Mesenteric fat pad (tissue), 1 donor: ENCODE measurements around the gene RTN4RL1. TPM values are rescaled to one million over a fixed set of nuclear protein-coding genes. Genes with fewer than 3 reads are reported as not detected.
"Not testable (repeated sequence)": the region's sequence is repeated elsewhere in the genome, so short reads cannot be mapped to it uniquely, and the experiment has no call there.

Experiments
- DNase-seq: peaks from one replicate; pipeline ENCODE4 v3.0.0-alpha.2; 2020; ENCODE audit warnings: low spot score
- microRNA-seq: library from miRNA; unstranded; fragments of <30 nt; microRNA quantifications from one replicate; pipeline ENCODE4 v1.2.0, GENCODE V29; 2020; ENCODE audit warnings: borderline number of aligned reads
- total RNA-seq: library from RNA; stranded (reverse); fragmentation: NEBNext Ultra II Directional; extraction: Animal tissue kit (Norgen Biotek cat#: 25700); gene quantifications from one replicate; pipeline ENCODE4 v1.2.1, GENCODE V29; 2021
- donor health status: DM: yes; HTN: yes; CAD: no.

RTN4RL1 gene
- total RNA-seq, 1 donor from 2014 or later: 11.2 TPM

DNA sequence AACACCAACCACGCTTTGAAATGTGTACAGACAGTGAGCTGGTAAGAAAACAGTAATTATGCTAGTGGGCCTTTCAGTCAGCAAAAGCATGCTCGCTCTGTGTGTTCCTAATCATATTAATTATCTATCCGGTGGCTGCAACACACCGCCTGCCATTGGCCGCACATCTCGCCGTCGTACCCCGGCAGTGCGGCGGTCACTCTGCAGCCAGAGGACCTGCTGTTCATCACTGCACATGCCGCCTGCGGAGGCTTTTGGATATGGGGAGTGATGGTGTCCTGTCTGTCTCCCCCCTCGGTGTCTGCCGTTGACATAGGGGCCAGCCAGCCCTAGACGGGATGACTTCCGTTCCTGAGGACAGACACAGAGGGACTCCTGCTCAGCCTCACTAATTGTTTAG, 126.8 kb downstream of the RTN4RL1 start:
- no peak for DNase-seq

DNA sequence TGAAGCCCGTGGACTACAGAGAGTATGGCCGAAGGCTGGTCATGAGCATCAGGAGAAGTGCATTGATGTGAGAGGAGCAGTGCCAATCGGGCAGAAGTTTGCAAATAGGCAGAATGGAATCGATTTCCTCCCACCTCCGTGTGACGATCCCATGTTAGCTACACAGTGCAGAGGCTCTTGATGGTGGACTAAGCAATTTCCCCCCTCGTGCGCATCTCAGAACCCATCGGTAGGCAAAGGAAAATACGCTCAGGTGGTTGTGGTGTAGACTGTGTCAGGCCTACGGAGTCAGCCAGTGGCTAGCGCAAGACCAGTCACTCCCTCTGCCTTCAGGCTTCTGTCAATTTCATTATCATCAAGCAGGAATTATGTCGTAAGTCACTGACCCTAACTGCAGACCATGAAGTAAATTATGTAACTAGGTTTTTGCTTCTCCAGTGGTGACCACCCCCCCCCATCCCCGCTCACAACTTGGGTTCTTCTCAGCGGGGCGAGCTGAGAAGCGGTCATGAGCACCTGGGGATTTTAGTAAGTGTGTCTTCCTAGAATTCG, 128.0 kb downstream of the RTN4RL1 start:
- DNase-seq: no peak

DNA sequence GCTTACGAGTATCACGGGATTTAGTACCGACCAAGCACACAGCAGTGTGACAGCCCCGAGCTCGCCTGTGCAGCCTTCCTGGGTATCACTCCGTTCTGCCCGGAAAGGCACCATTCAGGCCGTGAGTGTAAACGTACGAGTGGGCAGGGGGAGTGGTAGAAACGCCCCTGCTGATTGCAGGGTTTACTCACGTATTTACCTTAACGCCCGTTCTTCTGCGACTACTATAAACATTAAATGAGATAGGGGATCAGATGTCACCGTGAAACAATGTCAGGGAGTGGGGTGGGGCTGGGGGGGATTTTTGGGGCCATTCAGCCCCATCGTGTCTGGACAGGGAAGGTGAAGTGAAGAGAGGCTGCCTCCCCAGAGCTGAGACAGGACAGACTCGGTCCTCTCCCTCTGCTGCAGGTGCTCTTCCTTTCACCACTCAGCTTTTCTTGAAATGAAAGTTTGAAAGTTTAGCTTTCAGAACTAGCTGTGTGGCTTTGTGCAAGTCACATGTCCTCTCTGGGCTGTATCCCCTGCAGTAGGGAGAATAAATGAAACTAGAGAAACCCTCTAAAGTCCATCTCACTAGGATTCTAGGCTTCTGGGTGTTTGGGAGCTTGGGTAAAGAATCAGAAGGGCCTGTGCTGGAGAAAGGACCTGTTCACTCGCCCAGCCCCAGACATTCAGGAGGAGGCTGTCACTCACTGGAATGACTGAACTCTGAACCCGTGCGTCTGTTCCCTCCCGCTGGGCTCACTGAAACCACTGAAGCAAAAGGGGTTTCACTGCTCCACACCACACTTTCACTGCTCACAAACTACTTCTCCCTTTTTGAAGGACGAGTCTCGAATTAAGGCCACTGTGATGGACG, 128.7 kb downstream of the RTN4RL1 start:
- DNase-seq: no peak

DNA sequence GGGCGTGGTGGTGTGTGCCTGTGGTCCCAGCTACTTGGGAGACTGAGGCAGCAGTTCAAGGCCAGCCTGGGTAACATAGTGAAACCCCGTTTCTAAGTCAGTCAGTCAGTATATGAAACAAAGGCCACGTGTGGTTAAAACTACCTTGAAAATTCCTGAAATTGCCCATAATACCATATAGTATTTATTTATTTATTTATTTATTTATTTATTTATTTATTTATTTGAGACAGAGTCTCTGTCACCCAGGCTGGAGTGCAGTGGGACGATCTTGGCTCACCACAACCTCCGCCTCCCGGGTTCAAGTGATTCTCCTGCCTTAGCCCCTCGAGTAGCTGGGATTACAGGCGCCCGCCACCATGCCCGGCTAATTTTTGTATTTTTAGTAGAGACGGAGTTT, 129.7 kb downstream of the RTN4RL1 start:
- not testable (repeated sequence) for DNase-seq

DNA sequence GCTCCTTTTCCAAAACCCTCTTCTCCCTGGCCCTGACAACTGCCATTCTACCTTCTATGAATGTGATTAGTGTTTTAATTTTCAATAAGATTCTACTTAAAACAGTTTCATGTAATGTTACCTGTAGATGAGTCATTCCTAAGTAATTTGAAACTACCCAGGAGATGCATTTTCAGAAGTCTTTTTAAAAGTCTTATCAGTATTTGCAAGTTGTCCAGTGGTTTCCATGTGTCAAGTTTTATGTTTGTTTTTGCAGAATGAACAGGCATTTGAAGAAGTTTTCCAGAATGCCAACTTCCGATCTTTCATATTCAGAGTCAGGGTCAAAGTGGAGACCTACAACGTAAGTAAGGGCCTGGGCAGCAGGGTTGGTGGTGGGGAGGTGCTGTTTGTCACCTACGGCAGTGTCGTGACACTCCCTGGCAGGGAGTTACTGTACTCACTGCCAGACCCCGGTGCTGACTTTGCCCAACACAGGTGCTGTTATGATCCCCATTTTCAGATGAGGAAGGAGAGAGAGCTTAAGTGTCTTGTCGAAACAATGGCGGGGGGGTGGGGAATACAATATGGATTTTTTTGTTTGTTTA, 130.3 kb downstream of the RTN4RL1 start:
- no peak for DNase-seq

DNA sequence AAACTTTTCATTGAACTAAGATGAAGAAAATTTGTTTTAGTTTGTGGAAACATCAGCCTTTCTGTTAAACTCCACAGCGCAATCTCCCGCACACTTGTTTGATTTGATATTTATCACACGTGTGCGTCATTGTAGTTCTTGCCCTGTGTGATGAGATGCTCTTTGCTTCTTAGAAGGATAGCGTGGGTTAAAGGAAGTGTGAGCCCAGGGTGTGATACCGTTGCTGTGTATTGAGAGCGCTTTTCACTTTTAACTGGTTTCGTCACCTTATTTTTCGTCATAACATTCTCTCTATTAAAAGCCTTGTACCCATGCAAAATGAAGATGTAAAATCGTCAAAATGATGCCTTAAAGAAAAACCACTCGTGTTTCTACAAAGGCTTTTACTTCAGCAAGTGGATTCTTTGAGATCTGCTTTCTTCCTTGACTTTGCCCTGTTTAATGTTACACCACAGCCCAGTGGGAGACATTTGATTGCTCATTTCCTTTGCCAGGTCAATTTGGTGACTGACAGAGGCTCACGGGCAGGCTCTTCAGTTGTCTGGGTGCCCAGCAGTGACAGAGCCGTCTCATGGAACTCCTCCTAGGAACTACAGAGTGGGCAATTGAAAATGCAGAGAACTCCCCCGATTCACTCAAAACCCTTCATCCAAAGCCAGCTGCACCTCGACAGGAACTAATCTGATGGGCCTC, 134.2 kb downstream of the RTN4RL1 start:
- no peak for DNase-seq

DNA sequence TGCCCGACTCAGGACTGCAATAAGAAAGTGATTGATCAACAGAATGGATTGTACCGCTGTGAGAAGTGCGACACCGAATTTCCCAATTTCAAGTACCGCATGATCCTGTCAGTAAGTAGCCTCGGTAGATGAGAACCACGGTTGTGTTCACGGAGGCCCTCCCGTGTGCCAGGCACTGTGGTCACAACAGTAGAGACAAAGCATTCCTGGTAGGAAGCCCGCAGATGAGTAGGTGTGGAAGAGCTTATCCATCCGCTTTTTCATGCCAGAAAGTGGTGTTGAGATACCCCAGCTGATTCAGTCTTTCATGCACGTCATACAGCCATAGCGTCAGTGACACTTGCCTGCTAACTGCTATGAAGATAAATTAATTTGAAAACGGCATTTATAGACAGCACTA, 136.4 kb downstream of the RTN4RL1 start:
- DNase-seq: no peak

Small RNA genes within 50 kb of the gene (microRNA-seq; reads per million reads assigned to microRNA genes)
- gene MIR132 (901 reads per million, percentile 76 among the genes with 10 or more reads in this experiment), gene MIR212 (40.0 reads per million, percentile 34 among the genes with 10 or more reads in this experiment)

Other genes with a start within 250 kb of the RTN4RL1 start
- gene SMYD4, start 195.4 kb downstream of the RTN4RL1 start, total RNA-seq: 23.6 TPM
- gene RPA1, start 195.3 kb downstream of the RTN4RL1 start, total RNA-seq: 79.4 TPM
- gene DPH1, start 4.8 kb upstream of the RTN4RL1 start, total RNA-seq: 35.6 TPM
- 23.6 TPM for gene OVCA2, start 16.7 kb upstream of the RTN4RL1 start, total RNA-seq
- gene HIC1, start 29.8 kb upstream of the RTN4RL1 start, total RNA-seq: 34.4 TPM